CD4-positive, alpha-beta T cell treated with Interleukin-21 for 1 hour (primary cell): Measurements from ENCODE around the gene SKI.

ENCODE experiments used
- DNase-seq: peaks from one replicate; pipeline ENCODE4 v3.0.0-alpha.2; 2020

Gene SKI

GRCh38 chr1:2210786-2211185, 17.3 kb upstream of the SKI start:
- no peak for DNase-seq

- DNase-seq = no peak
Observed at GRCh38 chr1:2212274-2212531, 15.9 kb upstream of the SKI start.

GRCh38 chr1:2212532-2213491, 15.3 kb upstream of the SKI start:
- DNase-seq = peak; percentile 80

- no peak for DNase-seq
Observed at GRCh38 chr1:2213576-2214505, 14.3 kb upstream of the SKI start.

GRCh38 chr1:2214541-2215241, 13.4 kb upstream of the SKI start:
- DNase-seq = no peak

GRCh38 chr1:2215329-2215728, 12.8 kb upstream of the SKI start:
- DNase-seq = no peak

- DNase-seq = no peak
Observed at GRCh38 chr1:2215909-2216766, 12.0 kb upstream of the SKI start.

- no peak for DNase-seq
Observed at GRCh38 chr1:2216767-2217058, 11.4 kb upstream of the SKI start.

- no peak for DNase-seq
Observed at GRCh38 chr1:2221271-2221670, 6.8 kb upstream of the SKI start.

- DNase-seq = no peak
Observed at GRCh38 chr1:2224170-2224584, 3.9 kb upstream of the SKI start.

GRCh38 chr1:2224631-2225428, 3.3 kb upstream of the SKI start:
- no peak for DNase-seq

GRCh38 chr1:2226525-2227345, 1.4 kb upstream of the SKI start:
- no peak for DNase-seq

- DNase-seq = peak; percentile 96
Observed at GRCh38 chr1:2227346-2228156, 568 bp upstream of the SKI start.

- no peak for DNase-seq
Observed at GRCh38 chr1:2228694-2229036, 546 bp downstream of the SKI start.

- peak; percentile 56 for DNase-seq
Observed at GRCh38 chr1:2229037-2229864, 1.1 kb downstream of the SKI start.

GRCh38 chr1:2229911-2230731, 2.0 kb downstream of the SKI start:
- DNase-seq = no peak

GRCh38 chr1:2230781-2231531, 2.8 kb downstream of the SKI start:
- DNase-seq = peak; percentile 68
